ENCODE results near the gene UFSP2. TPM values are rescaled to one million over a fixed set of nuclear protein-coding genes. Genes with fewer than 3 reads are reported as not detected.
"Not testable (repeated sequence)": the region's sequence is repeated elsewhere in the genome, so short reads cannot be mapped to it uniquely, and the experiment has no call there.

Gene UFSP2
- total and polyA plus RNA-seq, 8 donors, result 10.1 to 23.4 (median 19.3) TPM

GRCh38 chr4:185370268-185370949 is 55.4 kb downstream of the UFSP2 start:
- Histone ChIP-seq H3K4me3 (no peak overlapping the region), H3K27me3 (no peaks in the 10 kb centered on the region), H3K27ac (no peak overlapping the region), H3K4me1 (no peaks in the 10 kb centered on the region), H3K36me3 (no peaks in the 10 kb centered on the region), H3K9me3 (no peaks in the 10 kb centered on the region)
- WGBS, 2 donors, result 96 to 98% methylated on average over 11 of the region's 11 CpGs
- intact Hi-C loops (cut with DNase I), result no loop called here
- DNase-seq (no peak), FAIRE-seq (no peak), ATAC-seq (no peak)
- TF ChIP-seq, protein P1, sequence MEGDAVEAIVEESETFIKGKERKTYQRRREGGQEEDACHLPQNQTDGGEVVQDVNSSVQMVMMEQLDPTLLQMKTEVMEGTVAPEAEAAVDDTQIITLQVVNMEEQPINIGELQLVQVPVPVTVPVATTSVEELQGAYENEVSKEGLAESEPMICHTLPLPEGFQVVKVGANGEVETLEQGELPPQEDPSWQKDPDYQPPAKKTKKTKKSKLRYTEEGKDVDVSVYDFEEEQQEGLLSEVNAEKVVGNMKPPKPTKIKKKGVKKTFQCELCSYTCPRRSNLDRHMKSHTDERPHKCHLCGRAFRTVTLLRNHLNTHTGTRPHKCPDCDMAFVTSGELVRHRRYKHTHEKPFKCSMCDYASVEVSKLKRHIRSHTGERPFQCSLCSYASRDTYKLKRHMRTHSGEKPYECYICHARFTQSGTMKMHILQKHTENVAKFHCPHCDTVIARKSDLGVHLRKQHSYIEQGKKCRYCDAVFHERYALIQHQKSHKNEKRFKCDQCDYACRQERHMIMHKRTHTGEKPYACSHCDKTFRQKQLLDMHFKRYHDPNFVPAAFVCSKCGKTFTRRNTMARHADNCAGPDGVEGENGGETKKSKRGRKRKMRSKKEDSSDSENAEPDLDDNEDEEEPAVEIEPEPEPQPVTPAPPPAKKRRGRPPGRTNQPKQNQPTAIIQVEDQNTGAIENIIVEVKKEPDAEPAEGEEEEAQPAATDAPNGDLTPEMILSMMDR (IDR thresholded peaks at IDR 0.05), result no peak

DNA sequence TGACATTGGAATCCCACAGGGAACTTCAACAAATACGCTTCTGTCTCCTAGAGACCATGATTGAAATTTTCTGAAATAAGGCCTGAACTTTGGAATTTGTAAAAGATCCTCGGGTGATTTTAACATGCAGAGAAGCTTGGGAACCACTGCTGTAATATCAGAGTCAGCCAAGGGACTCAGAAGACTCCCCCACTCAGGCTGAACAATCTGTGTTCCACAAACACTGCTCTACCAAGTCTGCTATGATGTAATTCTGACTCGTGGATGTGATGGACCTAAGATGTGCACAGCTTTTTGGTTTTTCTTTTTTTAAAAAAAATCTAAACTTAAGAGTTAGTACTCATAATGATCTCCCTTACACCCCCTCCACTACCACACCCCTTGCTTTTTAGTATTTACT is 56.0 kb downstream of the UFSP2 start:
- DNase-seq, result no peak
- 65 to 66% methylated on average over 3 of the region's 3 CpGs for WGBS, 2 donors
- H3K4me3 ChIP-seq, result no peak overlapping the region
- intact Hi-C loops (cut with DNase I), result no loop called here
- FAIRE-seq, result no peak
- no peak overlapping the region for H3K27ac ChIP-seq
- no peaks in the 10 kb centered on the region for H3K36me3 ChIP-seq
- TF ChIP-seq, protein P1 (IDR thresholded peaks at IDR 0.05), result no peak
- H3K27me3 ChIP-seq, result no peaks in the 10 kb centered on the region
- H3K9me3 ChIP-seq, result no peaks in the 10 kb centered on the region
- no peak for ATAC-seq
- H3K4me1 ChIP-seq, result no peaks in the 10 kb centered on the region

- FAIRE-seq, result no peak
- Histone ChIP-seq H3K27ac (no peak overlapping the region), H3K36me3 (no peaks in the 10 kb centered on the region), H3K4me1 (peaks cover 9 to 13% (median 10%) of the 10 kb centered on the region in 3 donors), H3K27me3 (no peaks in the 10 kb centered on the region), H3K9me3 (no peaks in the 10 kb centered on the region), H3K4me3 (no peak overlapping the region)
- no peak for ATAC-seq
- WGBS, 2 donors, result 62 to 71% methylated on average over 5 of the region's 5 CpGs
- DNase-seq, result no peak
- intact Hi-C loops (cut with DNase I), result no loop called here
- TF ChIP-seq, protein P1 (IDR thresholded peaks at IDR 0.05), result no peak
Observed at GRCh38 chr4:185364886-185365285, 60.9 kb downstream of the UFSP2 start.

DNA sequence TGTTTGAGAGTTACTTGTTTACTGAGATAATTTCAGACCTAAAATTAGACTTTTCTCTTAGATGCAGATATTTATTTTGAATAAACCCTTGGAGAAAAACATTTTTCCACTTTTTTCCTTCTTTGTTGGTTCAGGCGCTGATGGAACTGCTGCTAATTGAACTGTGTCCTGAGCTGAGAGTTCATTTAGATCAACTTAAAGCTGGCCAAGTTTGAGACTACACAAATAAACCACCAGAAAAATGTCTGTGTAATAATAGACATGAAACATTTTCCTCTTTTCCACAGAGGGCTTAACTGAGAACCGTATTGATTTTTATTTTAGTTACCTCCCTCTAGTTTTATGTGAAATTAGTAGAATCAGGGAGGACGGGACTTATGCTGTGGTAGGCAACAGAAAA is 62.5 kb downstream of the UFSP2 start:
- FAIRE-seq, result no peak
- ATAC-seq, result peak in 2 of 4 donors; percentile 38 to 45
- H3K4me3 ChIP-seq, result no peak overlapping the region
- intact Hi-C loops (cut with DNase I), result no loop called here
- H3K9me3 ChIP-seq, result no peaks in the 10 kb centered on the region
- TF ChIP-seq, protein P1 (IDR thresholded peaks at IDR 0.05), result no peak
- WGBS, 2 donors, result 30 to 40% methylated on average over 3 of the region's 3 CpGs
- H3K4me1 ChIP-seq, result peaks cover 9 to 13% (median 10%) of the 10 kb centered on the region in 3 donors
- H3K36me3 ChIP-seq, result no peaks in the 10 kb centered on the region
- no peak overlapping the region for H3K27ac ChIP-seq
- DNase-seq, result no peak
- H3K27me3 ChIP-seq, result no peaks in the 10 kb centered on the region

- H3K36me3 ChIP-seq; ATAC-seq; H3K27me3 ChIP-seq; H3K9me3 ChIP-seq; FAIRE-seq; DNase-seq; H3K27ac ChIP-seq; intact Hi-C loops (cut with DNase I); H3K4me3 ChIP-seq: not testable (repeated sequence)
- WGBS, 2 donors, result 89 to 93% methylated on average over 6 of the region's 6 CpGs
- H3K4me1 ChIP-seq, result peaks cover 9 to 13% (median 10%) of the 10 kb centered on the region in 3 donors
Observed at GRCh38 chr4:185362570-185362969, 63.2 kb downstream of the UFSP2 start.
